ENCODE measurements around the gene CACNG6.

CACNG6 gene

GRCh38 chr19:54045771-54046170, 54.3 kb downstream of the CACNG6 start:
- DNase-seq (no peak), ATAC-seq (no peak)

DNA sequence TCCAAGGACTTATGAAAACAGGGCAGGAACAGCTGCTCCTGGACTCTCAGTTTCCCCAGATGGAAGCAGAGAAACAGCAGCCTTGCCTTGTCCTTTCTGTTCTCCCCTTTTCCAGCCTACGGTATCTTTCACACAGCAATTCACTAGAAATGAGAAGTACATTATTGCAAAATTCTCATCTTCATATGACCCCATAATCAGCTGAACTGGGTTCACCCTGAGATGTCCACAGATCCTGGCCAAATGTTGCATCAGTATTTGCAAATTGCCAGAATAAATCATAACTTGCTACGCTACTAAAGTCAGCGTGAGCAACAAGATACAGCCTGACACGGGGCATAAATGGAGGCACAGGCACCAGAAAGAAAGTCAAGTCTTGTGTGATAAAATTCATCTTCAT, 56.2 kb downstream of the CACNG6 start:
- DNase-seq (no peak), ATAC-seq (no peak)

All from stimulated activated naive CD8-positive, alpha-beta T cell treated with anti-CD3 and anti-CD28 coated beads, Interleukin-15, Interleukin-2, amounts not matched to agents 100 U/mL and 50 U/mL, for 24 hours (primary cell).